Gastrocnemius medialis (tissue), 4 donors: ENCODE measurements around the gene PRSS16.

ENCODE experiments used
- CTCF ChIP-seq, 5 experiments: fragments of 450-650 bp in 3 of 5; fragments of 200-600 bp in 2 of 5; sonication (generic) in 2 of 5; IDR thresholded peaks in 4 of 5; conservative IDR thresholded peaks in 1 of 5; 1 replicate in 4 of 5; 2 replicates in 1 of 5; pipeline ENCODE4 v1.5.1; 2016 to 2019; ENCODE audit warnings: antibody characterized with exemption in 5 of 5, mild to moderate bottlenecking in 3 of 5, moderate library complexity in 3 of 5
- POLR2A ChIP-seq, 2 donors: fragments of 450-650 bp; IDR thresholded peaks; one replicate each; pipeline ENCODE4 v1.6.1; 2017; ENCODE audit warnings: antibody characterized with exemption in 2 of 2, mild to moderate bottlenecking in 2 of 2, moderate library complexity in 2 of 2

GRCh38 chr6:27208042-27208441 is 39.5 kb upstream of the PRSS16 start:
- no peak for TF ChIP-seq CTCF (IDR thresholded peaks at IDR 0.05 in 4 of 5, conservative IDR thresholded peaks at IDR 0.05 in 1 of 5)
- no peak for TF ChIP-seq POLR2A (IDR thresholded peaks at IDR 0.05)
